Subcutaneous abdominal adipose tissue (tissue), 5 donors: ENCODE results near the gene TMCO1.
"Not testable (repeated sequence)": the region's sequence is repeated elsewhere in the genome, so short reads cannot be mapped to it uniquely, and the experiment has no call there.

ENCODE experiments used
- H3K27ac ChIP-seq: one replicate; pipeline ENCODE4 v1.7.0; 2013; ENCODE audit warnings: low read depth, mild to moderate bottlenecking, inconsistent platforms, low read length, moderate library complexity
- H3K27me3 ChIP-seq, 5 donors: one replicate each; pipeline ENCODE4 v1.7.0; 2013; ENCODE audit warnings: low read length in 5 of 5, inconsistent platforms in 1 of 5; ENCODE audit not compliant: control insufficient read depth in 5 of 5, insufficient read depth in 4 of 5
- H3K36me3 ChIP-seq, 5 donors: one replicate each; pipeline ENCODE4 v1.7.0; 2013; ENCODE audit warnings: low read length in 5 of 5; ENCODE audit not compliant: control insufficient read depth in 5 of 5, insufficient read depth in 5 of 5
- H3K4me1 ChIP-seq, 5 donors: one replicate each; pipeline ENCODE4 v1.7.0; 2013; ENCODE audit warnings: low read length in 5 of 5, mild to moderate bottlenecking in 3 of 5, moderate library complexity in 1 of 5; ENCODE audit not compliant: control insufficient read depth in 5 of 5, insufficient read depth in 5 of 5
- H3K4me3 ChIP-seq, 5 donors: one replicate each; pipeline ENCODE4 v1.7.0; 2013; ENCODE audit warnings: low read length in 5 of 5, low read depth in 1 of 5
- H3K9ac ChIP-seq, 5 donors: one replicate each; pipeline ENCODE4 v1.7.0; 2013; ENCODE audit warnings: low read length in 5 of 5, mild to moderate bottlenecking in 4 of 5, moderate library complexity in 3 of 5
- H3K9me3 ChIP-seq, 5 donors: one replicate each; pipeline ENCODE4 v1.7.0; 2013; ENCODE audit warnings: low read length in 5 of 5; ENCODE audit not compliant: control insufficient read depth in 5 of 5
- donor health status: healthy.
- donor health status: healthy.
- donor health status: healthy.
- donor health status: healthy.
- donor health status: healthy.

The TMCO1 gene

GRCh38 chr1:165696625-165697100 is 72.0 kb downstream of the TMCO1 start:
- peak overlapping the region; percentile 94 for H3K27ac ChIP-seq
- H3K27me3 ChIP-seq, result no peaks in the 10 kb centered on the region
- H3K4me3 ChIP-seq, result peak overlapping the region; percentile 72 to 98 (median 87)
- H3K9me3 ChIP-seq, result no peaks in the 10 kb centered on the region
- peaks cover 0 to 2% (median 0%) of the 10 kb centered on the region in 5 donors for H3K36me3 ChIP-seq
- peak overlapping the region in 2 of 5 donors; percentile 80 to 88 for H3K9ac ChIP-seq
- peaks cover 0 to 29% (median 23%) of the 10 kb centered on the region in 5 donors for H3K4me1 ChIP-seq

GRCh38 chr1:165695031-165695430 is 73.6 kb downstream of the TMCO1 start:
- Histone ChIP-seq H3K27ac (peak overlapping the region; percentile 94), H3K4me1 (peaks cover 0 to 29% (median 23%) of the 10 kb centered on the region in 5 donors), H3K4me3 (no peak overlapping the region), H3K36me3 (peaks cover 0 to 9% (median 2%) of the 10 kb centered on the region in 5 donors), H3K9ac (no peak overlapping the region), H3K9me3 (no peaks in the 10 kb centered on the region), H3K27me3 (no peaks in the 10 kb centered on the region)

- H3K27ac ChIP-seq, result no peak overlapping the region
- no peak overlapping the region for H3K9ac ChIP-seq
- no peaks in the 10 kb centered on the region for H3K9me3 ChIP-seq
- no peaks in the 10 kb centered on the region for H3K27me3 ChIP-seq
- peaks cover 3 to 20% (median 4%) of the 10 kb centered on the region in 5 donors for H3K4me1 ChIP-seq
- H3K4me3 ChIP-seq, result no peak overlapping the region
- peaks cover 0 to 23% (median 12%) of the 10 kb centered on the region in 5 donors for H3K36me3 ChIP-seq
Measured at GRCh38 chr1:165688046-165688445, 80.6 kb downstream of the TMCO1 start.

GRCh38 chr1:165686971-165687433 is 81.7 kb downstream of the TMCO1 start:
- Histone ChIP-seq H3K27ac (peak overlapping the region; percentile 9), H3K36me3 (peaks cover 7 to 33% (median 22%) of the 10 kb centered on the region in 5 donors), H3K27me3 (no peaks in the 10 kb centered on the region), H3K9me3 (no peaks in the 10 kb centered on the region), H3K9ac (no peak overlapping the region), H3K4me3 (no peak overlapping the region), H3K4me1 (peaks cover 3 to 20% (median 4%) of the 10 kb centered on the region in 5 donors)

- no peak overlapping the region for H3K9ac ChIP-seq
- H3K27me3 ChIP-seq, result no peaks in the 10 kb centered on the region
- H3K27ac ChIP-seq, result peak overlapping the region; percentile 9
- H3K4me1 ChIP-seq, result peaks cover 3 to 20% (median 4%) of the 10 kb centered on the region in 5 donors
- peaks cover 13 to 39% (median 28%) of the 10 kb centered on the region in 5 donors for H3K36me3 ChIP-seq
- H3K4me3 ChIP-seq, result no peak overlapping the region
- no peaks in the 10 kb centered on the region for H3K9me3 ChIP-seq
Measured at GRCh38 chr1:165686121-165686970, 82.3 kb downstream of the TMCO1 start.

GRCh38 chr1:165683848-165684485 is 84.7 kb downstream of the TMCO1 start:
- H3K36me3 ChIP-seq, result peaks cover 26 to 53% (median 40%) of the 10 kb centered on the region in 5 donors

GRCh38 chr1:165680773-165681172 is 87.9 kb downstream of the TMCO1 start:
- not testable (repeated sequence) for H3K4me3 ChIP-seq, H3K27ac ChIP-seq, H3K9ac ChIP-seq, H3K27me3 ChIP-seq, H3K9me3 ChIP-seq
- Histone ChIP-seq H3K36me3 (peaks cover 41 to 70% (median 57%) of the 10 kb centered on the region in 5 donors), H3K4me1 (peaks cover 0 to 30% (median 0%) of the 10 kb centered on the region in 5 donors)

More at GRCh38 chr1:165683848-165684485, 84.7 kb downstream of the TMCO1 start:
- H3K9ac ChIP-seq, result peak overlapping the region in 2 of 5 donors; percentile 24 to 31
- H3K9me3 ChIP-seq, result no peaks in the 10 kb centered on the region
- H3K4me1 ChIP-seq, result peaks cover 3 to 33% (median 4%) of the 10 kb centered on the region in 5 donors
- no peak overlapping the region for H3K4me3 ChIP-seq
- H3K27ac ChIP-seq, result peak overlapping the region; percentile 22
- H3K27me3 ChIP-seq, result no peaks in the 10 kb centered on the region

- H3K4me3 ChIP-seq, result no peak overlapping the region
- H3K27ac ChIP-seq, result peak overlapping the region; percentile 27
- peaks cover 0 to 30% (median 0%) of the 10 kb centered on the region in 5 donors for H3K4me1 ChIP-seq
- peaks cover 46 to 70% (median 56%) of the 10 kb centered on the region in 5 donors for H3K36me3 ChIP-seq
- no peaks in the 10 kb centered on the region for H3K9me3 ChIP-seq
- H3K9ac ChIP-seq, result no peak overlapping the region
- no peaks in the 10 kb centered on the region for H3K27me3 ChIP-seq
Measured at GRCh38 chr1:165680303-165680702, 88.4 kb downstream of the TMCO1 start.

GRCh38 chr1:165679282-165680036 is 89.2 kb downstream of the TMCO1 start:
- H3K9ac ChIP-seq, result no peak overlapping the region
- H3K4me3 ChIP-seq, result no peak overlapping the region
- H3K9me3 ChIP-seq, result no peaks in the 10 kb centered on the region
- peaks cover 0 to 27% (median 0%) of the 10 kb centered on the region in 5 donors for H3K4me1 ChIP-seq
- H3K36me3 ChIP-seq, result peaks cover 47 to 67% (median 56%) of the 10 kb centered on the region in 5 donors
- H3K27ac ChIP-seq, result peak overlapping the region; percentile 27
- H3K27me3 ChIP-seq, result no peaks in the 10 kb centered on the region
